Keratinocyte (primary cell): Measurements from ENCODE around the gene TNFAIP8. TPM values are rescaled to one million over a fixed set of nuclear protein-coding genes. Genes with fewer than 3 reads are reported as not detected.

Experiments used
- DNase-seq: peaks from one replicate; pipeline ENCODE4 v3.0.0-alpha.2; 2011; ENCODE audit warnings: low read depth, missing footprints, low spot score
- FAIRE-seq: peaks from 2 replicates; lab custom pipeline; 2011; peaks lifted over from hg19 to GRCh38; lab: Jason Lieb, UNC
- H2AFZ ChIP-seq: 2 replicates; pipeline ENCODE4 v1.6.0; 2012; ENCODE audit warnings: low read length, control low read depth, inconsistent platforms; ENCODE audit not compliant: control insufficient read depth
- H3K27ac ChIP-seq: 2 replicates; pipeline ENCODE4 v1.5.1; 2011; ENCODE audit warnings: low read length; ENCODE audit not compliant: control insufficient read depth, insufficient read depth
- H3K27me3 ChIP-seq: 3 replicates; pipeline ENCODE4 v1.6.0; 2011; ENCODE audit warnings: low read length; ENCODE audit not compliant: control insufficient read depth, insufficient read depth; ENCODE audit errors: extremely low read depth
- H3K36me3 ChIP-seq, 2 experiments: 2 replicates in 1 of 2; 3 replicates in 1 of 2; pipeline ENCODE4 v1.5.1; 2011; ENCODE audit warnings: low read length in 2 of 2, mild to moderate bottlenecking in 1 of 2; ENCODE audit not compliant: control insufficient read depth in 2 of 2, insufficient read depth in 2 of 2; ENCODE audit errors: extremely low read depth in 1 of 2
- H3K4me1 ChIP-seq: 3 replicates; pipeline ENCODE4 v1.5.1; 2011; ENCODE audit warnings: low read length; ENCODE audit not compliant: control insufficient read depth, insufficient read depth; ENCODE audit errors: extremely low read depth
- H3K4me2 ChIP-seq: 3 replicates; pipeline ENCODE4 v1.6.0; 2011; ENCODE audit warnings: low read depth, low read length; ENCODE audit not compliant: control insufficient read depth, insufficient read depth; ENCODE audit errors: extremely low read depth
- H3K4me3 ChIP-seq, 3 experiments: fragments of 200-600 bp in 1 of 3; sonication (generic) in 1 of 3; 2 replicates in 2 of 3; 3 replicates in 1 of 3; pipeline ENCODE4 v1.5.1; 2011 to 2016; ENCODE audit warnings: low read length in 3 of 3, mild to moderate bottlenecking in 3 of 3, control low read depth in 2 of 3, inconsistent platforms in 1 of 3, low read depth in 1 of 3, mixed read lengths in 1 of 3, mixed run types in 1 of 3, moderate library complexity in 1 of 3; ENCODE audit not compliant: control insufficient read depth in 2 of 3, insufficient read depth in 2 of 3; ENCODE audit errors: extremely low read depth in 1 of 3
- H3K79me2 ChIP-seq: 2 replicates; pipeline ENCODE4 v1.6.0; 2012; ENCODE audit warnings: low read length; ENCODE audit not compliant: control insufficient read depth, insufficient read depth
- H3K9ac ChIP-seq: 3 replicates; pipeline ENCODE4 v1.6.0; 2011; ENCODE audit warnings: low read length; ENCODE audit not compliant: control insufficient read depth, insufficient read depth; ENCODE audit errors: extremely low read depth
- H3K9me1 ChIP-seq: 3 replicates; pipeline ENCODE4 v1.6.0; 2011; ENCODE audit warnings: low read length; ENCODE audit not compliant: control insufficient read depth, insufficient read depth; ENCODE audit errors: extremely low read depth
- H3K9me3 ChIP-seq: 2 replicates; pipeline ENCODE4 v1.5.1; 2012; ENCODE audit warnings: low read depth, low read length; ENCODE audit not compliant: control insufficient read depth
- H4K20me1 ChIP-seq: 3 replicates; pipeline ENCODE4 v1.6.0; 2011; ENCODE audit warnings: low read length; ENCODE audit not compliant: control insufficient read depth, insufficient read depth; ENCODE audit errors: extremely low read depth
- EZH2 ChIP-seq: IDR thresholded peaks from one replicate; pipeline ENCODE4 v1.6.1; 2012; ENCODE audit warnings: inconsistent platforms, mild to moderate bottlenecking, low read length, moderate library complexity
- dilution Hi-C: fragments of 300-500 bp; cut with MboI; formaldehyde crosslinking; loops from one replicate; pipeline ENCODE4 v1.7.0; 2020; ENCODE audit warnings: low sequenced_read_pairs; ENCODE audit not compliant: extremely low pct_ligation_motif_present
- polyA plus RNA-seq, 5 experiments: library from polyadenylated mRNA; depleted of rRNA in 3 of 5; stranded (reverse) in 3 of 5; stranded (forward) in 1 of 5; unstranded in 1 of 5; fragments of >200 nt; gene quantifications; 1 replicate in 1 of 5; 2 replicates in 3 of 5; 3 replicates in 1 of 5; pipeline versions ENCODE4 v1.2.1 to v1.2.3, GENCODE V29; 2011 to 2012; ENCODE audit warnings: missing spikeins in 2 of 5, low read depth in 1 of 5, low replicate concordance in 1 of 5
- TF ChIP-seq, protein P1 (sequence below), 3 experiments: IDR thresholded peaks in 1 of 3; conservative IDR thresholded peaks in 1 of 3; optimal IDR thresholded peaks in 1 of 3; 2 replicates in 2 of 3; 3 replicates in 1 of 3; pipeline versions ENCODE3 to v1.5.1; 2011; ENCODE audit warnings: low read length in 3 of 3, mild to moderate bottlenecking in 3 of 3, moderate library complexity in 2 of 3, control low read depth in 1 of 3, inconsistent platforms in 1 of 3; ENCODE audit not compliant: insufficient read depth in 2 of 3; ENCODE audit errors: extremely low read depth in 1 of 3

Gene TNFAIP8
- polyA plus RNA-seq, 1 donor (not counting 4 experiments of a cell fraction or from before 2014, with no cell fraction given), result 20.8 TPM

DNA sequence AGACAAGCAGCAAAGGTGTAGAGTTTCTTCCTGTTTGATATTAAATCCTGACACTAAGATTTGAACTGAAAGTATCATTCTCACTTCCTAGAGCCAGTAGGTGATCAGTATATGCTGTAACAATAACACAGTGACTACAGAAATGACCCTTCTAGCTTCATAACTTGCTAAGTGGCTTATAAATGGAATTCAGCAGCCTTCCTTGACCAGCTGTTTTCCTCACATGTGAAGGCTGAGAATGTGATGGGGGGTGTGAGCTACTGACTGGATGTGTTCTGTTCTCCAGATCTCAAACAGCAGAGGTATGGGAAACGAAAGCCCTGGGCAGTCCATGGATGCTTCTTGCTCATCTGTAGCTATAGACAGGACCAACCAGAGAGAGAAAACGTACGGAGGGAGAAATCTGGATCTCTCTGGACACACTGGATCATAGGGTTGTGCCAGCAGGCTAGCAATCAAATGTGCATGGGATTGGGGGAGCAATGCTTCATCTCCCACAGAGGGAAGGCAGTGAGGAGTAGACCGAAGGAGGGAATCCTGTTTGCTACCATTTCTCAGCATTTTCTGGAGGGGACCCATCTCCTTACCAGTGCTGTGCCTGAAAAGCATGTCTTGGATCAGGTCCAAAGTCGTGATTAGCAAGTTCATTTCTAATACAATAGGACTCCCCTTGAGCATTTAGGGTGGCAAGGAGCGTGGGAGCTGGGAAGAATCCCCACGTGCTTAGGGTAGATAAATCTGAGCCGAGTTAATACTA, 39.4 kb downstream of the TNFAIP8 start:
- Histone ChIP-seq H3K9ac (no peak overlapping the region), H3K79me2 (no peaks in the 10 kb centered on the region), H3K4me1 (peaks cover 31% of the 10 kb centered on the region), H3K36me3 (no peaks in the 10 kb centered on the region), H3K27me3 (no peaks in the 10 kb centered on the region), H3K9me3 (no peaks in the 10 kb centered on the region), H2AFZ (no peak overlapping the region), H4K20me1 (no peaks in the 10 kb centered on the region), H3K4me3 (no peak overlapping the region), H3K9me1 (no peaks in the 10 kb centered on the region), H3K4me2 (no peak overlapping the region), H3K27ac (no peak overlapping the region)
- FAIRE-seq (no peak), DNase-seq (no peak)
- TF ChIP-seq EZH2, result no peak
- TF ChIP-seq, protein P1, sequence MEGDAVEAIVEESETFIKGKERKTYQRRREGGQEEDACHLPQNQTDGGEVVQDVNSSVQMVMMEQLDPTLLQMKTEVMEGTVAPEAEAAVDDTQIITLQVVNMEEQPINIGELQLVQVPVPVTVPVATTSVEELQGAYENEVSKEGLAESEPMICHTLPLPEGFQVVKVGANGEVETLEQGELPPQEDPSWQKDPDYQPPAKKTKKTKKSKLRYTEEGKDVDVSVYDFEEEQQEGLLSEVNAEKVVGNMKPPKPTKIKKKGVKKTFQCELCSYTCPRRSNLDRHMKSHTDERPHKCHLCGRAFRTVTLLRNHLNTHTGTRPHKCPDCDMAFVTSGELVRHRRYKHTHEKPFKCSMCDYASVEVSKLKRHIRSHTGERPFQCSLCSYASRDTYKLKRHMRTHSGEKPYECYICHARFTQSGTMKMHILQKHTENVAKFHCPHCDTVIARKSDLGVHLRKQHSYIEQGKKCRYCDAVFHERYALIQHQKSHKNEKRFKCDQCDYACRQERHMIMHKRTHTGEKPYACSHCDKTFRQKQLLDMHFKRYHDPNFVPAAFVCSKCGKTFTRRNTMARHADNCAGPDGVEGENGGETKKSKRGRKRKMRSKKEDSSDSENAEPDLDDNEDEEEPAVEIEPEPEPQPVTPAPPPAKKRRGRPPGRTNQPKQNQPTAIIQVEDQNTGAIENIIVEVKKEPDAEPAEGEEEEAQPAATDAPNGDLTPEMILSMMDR (optimal IDR thresholded peaks at IDR 0.05 in 1 of 3, IDR thresholded peaks at IDR 0.05 in 1 of 3, conservative IDR thresholded peaks at IDR 0.05 in 1 of 3; ENCODE audit: extremely low read depth in 1 of 3, insufficient read depth in 2 of 3, low read length in 3 of 3), result no peak
- dilution Hi-C loops, result no loop called here

DNA sequence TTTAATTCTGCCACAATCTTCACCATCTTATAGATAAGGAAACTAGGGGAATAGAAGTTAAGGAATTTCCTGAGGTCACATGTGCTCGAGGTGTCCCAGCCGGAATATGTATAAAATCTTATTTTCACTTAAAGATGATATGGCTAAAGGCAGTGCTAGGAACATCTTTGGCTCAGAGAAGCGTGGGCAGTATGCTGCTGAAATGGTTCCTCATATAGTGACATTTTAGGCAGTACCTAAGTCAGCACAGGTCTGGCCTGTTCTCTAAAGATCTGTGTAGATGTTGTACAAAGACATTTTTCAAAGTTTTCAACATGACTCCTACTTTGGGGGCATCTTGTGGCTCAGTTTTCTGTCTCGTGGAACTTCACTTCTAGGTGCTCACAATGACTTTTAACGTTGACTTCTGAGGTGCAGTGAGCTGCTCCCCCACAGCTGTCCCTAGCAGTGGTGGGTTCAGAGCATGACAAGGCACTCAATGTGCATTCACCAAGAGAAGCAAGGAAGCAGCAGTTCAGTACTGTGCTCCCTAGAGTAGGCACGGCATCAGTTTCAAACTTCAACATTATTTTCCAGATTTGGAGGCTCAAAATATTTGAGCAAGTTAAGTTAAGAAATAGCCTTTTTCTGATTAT, 40.3 kb downstream of the TNFAIP8 start:
- dilution Hi-C loops, result no loop called here
- no peak for DNase-seq
- no peak for TF ChIP-seq EZH2
- TF ChIP-seq, protein P1 (optimal IDR thresholded peaks at IDR 0.05 in 1 of 3, IDR thresholded peaks at IDR 0.05 in 1 of 3, conservative IDR thresholded peaks at IDR 0.05 in 1 of 3; ENCODE audit: extremely low read depth in 1 of 3, insufficient read depth in 2 of 3, low read length in 3 of 3), result no peak
- FAIRE-seq, result no peak
- no peaks in the 10 kb centered on the region for H3K79me2 ChIP-seq
- H3K27me3 ChIP-seq, result no peaks in the 10 kb centered on the region
- no peak overlapping the region for H3K27ac ChIP-seq
- H3K4me3 ChIP-seq, result no peak overlapping the region
- H2AFZ ChIP-seq, result no peak overlapping the region
- no peak overlapping the region for H3K4me2 ChIP-seq
- H3K36me3 ChIP-seq, result no peaks in the 10 kb centered on the region
- H3K9ac ChIP-seq, result no peak overlapping the region
- H4K20me1 ChIP-seq, result no peaks in the 10 kb centered on the region
- H3K4me1 ChIP-seq, result peaks cover 35% of the 10 kb centered on the region
- no peaks in the 10 kb centered on the region for H3K9me1 ChIP-seq
- H3K9me3 ChIP-seq, result no peaks in the 10 kb centered on the region
